Right renal pelvis (tissue), 4 donors: ENCODE results near the gene DENND2A. TPM values are rescaled to one million over a fixed set of nuclear protein-coding genes. Genes with fewer than 3 reads are reported as not detected.
"Not testable (repeated sequence)": the region's sequence is repeated elsewhere in the genome, so short reads cannot be mapped to it uniquely, and the experiment has no call there.

ENCODE experiments used
- DNase-seq, 4 donors: peaks; one replicate each; pipeline ENCODE4 v3.0.0-alpha.2; 2013; ENCODE audit warnings: low read depth in 4 of 4, low spot score in 3 of 4, missing footprints in 1 of 4
- polyA plus RNA-seq, 4 donors: library from polyadenylated mRNA; unstranded; fragments of 120-200 nt; gene quantifications; one replicate each; pipeline ENCODE4 v1.2.1, GENCODE V29; 2013; ENCODE audit not compliant: insufficient read length in 4 of 4

The DENND2A gene
- polyA plus RNA-seq, 4 donors: 38.3 to 42.6 (median 40.2) TPM

GRCh38 chr7:140674899-140675701 lies 34.5 kb upstream of the DENND2A start:
- DNase-seq: no peak

- DNase-seq: no peak
These were observed 33.8 kb upstream of the DENND2A start for GRCh38 chr7:140674356-140674800.

- no peak for DNase-seq
These were observed 33.2 kb upstream of the DENND2A start for GRCh38 chr7:140673774-140674155.

GRCh38 chr7:140673063-140673773 lies 32.6 kb upstream of the DENND2A start:
- no peak for DNase-seq

GRCh38 chr7:140672382-140673062 lies 31.9 kb upstream of the DENND2A start, which contains the start of gene ADCK2:
TSS of gene ADCK2 (plus strand) at chr7:140672945. CDS start at chr7:140673331, 386 bp downstream.
- no peak for DNase-seq

- no peak for DNase-seq
These were observed 31.4 kb upstream of the DENND2A start for GRCh38 chr7:140671966-140672365.

GRCh38 chr7:140670343-140670935 lies 29.8 kb upstream of the DENND2A start:
- no peak for DNase-seq

- not testable (repeated sequence) for DNase-seq
These were observed 29.2 kb upstream of the DENND2A start for GRCh38 chr7:140669862-140670261.

GRCh38 chr7:140669352-140669751 lies 28.7 kb upstream of the DENND2A start:
- DNase-seq: no peak

- no peak for DNase-seq
These were observed 28.0 kb upstream of the DENND2A start for GRCh38 chr7:140668641-140669040.

GRCh38 chr7:140667476-140667875 lies 26.9 kb upstream of the DENND2A start:
- DNase-seq: no peak

GRCh38 chr7:140662938-140663337 lies 22.3 kb upstream of the DENND2A start:
- not testable (repeated sequence) for DNase-seq

- no peak for DNase-seq
These were observed 20.5 kb upstream of the DENND2A start for GRCh38 chr7:140661124-140661523.

GRCh38 chr7:140659856-140660255 lies 19.2 kb upstream of the DENND2A start:
- no peak for DNase-seq

GRCh38 chr7:140657891-140658290 lies 17.3 kb upstream of the DENND2A start:
- no peak for DNase-seq

- DNase-seq: no peak
These were observed 16.2 kb upstream of the DENND2A start for GRCh38 chr7:140656548-140657515.

GRCh38 chr7:140655511-140656408 lies 15.1 kb upstream of the DENND2A start:
- DNase-seq: no peak

- DNase-seq: no peak
These were observed 14.0 kb upstream of the DENND2A start for GRCh38 chr7:140654661-140655060.

GRCh38 chr7:140654109-140654387 lies 13.4 kb upstream of the DENND2A start:
- DNase-seq: no peak
